CD14-positive monocyte (primary cell): ENCODE data around the gene AAMP. TPM values are rescaled to one million over a fixed set of nuclear protein-coding genes. Genes with fewer than 3 reads are reported as not detected.

Experiments used
- DNase-seq, 3 donors: peaks; one replicate each; pipeline ENCODE4 v3.0.0-alpha.2; 2011 to 2022
- H2AFZ ChIP-seq: 2 replicates; pipeline ENCODE4 v1.6.0; 2012; ENCODE audit warnings: mild to moderate bottlenecking, low read depth, low read length, inconsistent platforms; ENCODE audit not compliant: insufficient read depth, poor library complexity, severe bottlenecking
- H3K27ac ChIP-seq, 2 donors: 1 replicate in 1 of 2; 2 replicates in 1 of 2; pipeline ENCODE4 v1.5.1; 2012 to 2013; ENCODE audit warnings: low read length in 2 of 2, control low read depth in 1 of 2, inconsistent platforms in 1 of 2, low read depth in 1 of 2, mild to moderate bottlenecking in 1 of 2
- H3K27me3 ChIP-seq, 2 donors: one replicate each; pipeline versions ENCODE4 v1.6.0 to v1.6.1; 2011 to 2013; ENCODE audit warnings: low read length in 2 of 2; ENCODE audit not compliant: control insufficient read depth in 2 of 2, insufficient read depth in 2 of 2
- H3K36me3 ChIP-seq, 2 donors: replicated peaks in 1 of 2; 1 replicate in 1 of 2; 2 replicates in 1 of 2; pipeline versions ENCODE4 v1.5.1 to v1.6.1; 2012 to 2013; ENCODE audit warnings: low read length in 2 of 2, control low read depth in 1 of 2, inconsistent platforms in 1 of 2, mild to moderate bottlenecking in 1 of 2; ENCODE audit not compliant: insufficient read depth in 2 of 2, control insufficient read depth in 1 of 2
- H3K4me1 ChIP-seq, 2 donors: 1 replicate in 1 of 2; 2 replicates in 1 of 2; pipeline versions ENCODE4 v1.5.1 to v1.6.1; 2012 to 2013; ENCODE audit warnings: low read length in 2 of 2, control low read depth in 1 of 2, inconsistent platforms in 1 of 2, mild to moderate bottlenecking in 1 of 2, moderate library complexity in 1 of 2; ENCODE audit not compliant: insufficient read depth in 2 of 2, control insufficient read depth in 1 of 2
- H3K4me2 ChIP-seq: replicated peaks from 2 replicates; pipeline ENCODE3; 2012; ENCODE audit warnings: low read length, moderate library complexity, mild to moderate bottlenecking; ENCODE audit not compliant: poor library complexity, severe bottlenecking; ENCODE audit errors: extremely low read depth
- H3K4me3 ChIP-seq, 3 experiments: fragments of 200-600 bp in 1 of 3; sonication (generic) in 1 of 3; replicated peaks in 1 of 3; 1 replicate in 2 of 3; 2 replicates in 1 of 3; pipeline ENCODE4 v1.5.1; 2011 to 2013; ENCODE audit warnings: low read length in 3 of 3, mild to moderate bottlenecking in 3 of 3, control low read depth in 2 of 3, low read depth in 2 of 3, inconsistent platforms in 1 of 3, moderate library complexity in 1 of 3
- H3K79me2 ChIP-seq: 2 replicates; pipeline ENCODE4 v1.6.0; 2012; ENCODE audit warnings: mild to moderate bottlenecking, control low read depth, inconsistent platforms, low read length, moderate library complexity; ENCODE audit not compliant: insufficient read depth
- H3K9ac ChIP-seq: 2 replicates; pipeline ENCODE4 v1.6.0; 2017; ENCODE audit warnings: low read length, mild to moderate bottlenecking; ENCODE audit not compliant: insufficient read depth, poor library complexity, severe bottlenecking
- H3K9me3 ChIP-seq, 2 donors: replicated peaks in 1 of 2; 1 replicate in 1 of 2; 2 replicates in 1 of 2; pipeline versions ENCODE4 v1.5.1 to v1.6.1; 2012 to 2013; ENCODE audit warnings: low read length in 2 of 2, control low read depth in 1 of 2; ENCODE audit not compliant: control insufficient read depth in 1 of 2, insufficient read depth in 1 of 2
- H4K20me1 ChIP-seq: 2 replicates; pipeline ENCODE4 v1.6.0; 2012; ENCODE audit warnings: mild to moderate bottlenecking, low read length, control low read depth, moderate library complexity; ENCODE audit not compliant: insufficient read depth
- H3K27ac Mint-ChIP-seq, 7 donors: one replicate each; pipeline ENCODE4 v1.8.0; 2020; ENCODE audit warnings: mild to moderate bottlenecking in 7 of 7, mixed read lengths in 7 of 7, moderate library complexity in 6 of 7, inconsistent platforms in 2 of 7
- H3K27me3 Mint-ChIP-seq, 3 donors: one replicate each; pipeline ENCODE4 v1.8.0; 2021 to 2022; ENCODE audit warnings: low read depth in 3 of 3, mild to moderate bottlenecking in 3 of 3, mixed read lengths in 3 of 3, moderate library complexity in 3 of 3, inconsistent platforms in 1 of 3
- H3K36me3 Mint-ChIP-seq, 2 donors: one replicate each; pipeline ENCODE4 v1.8.0; 2020; ENCODE audit warnings: mixed read lengths in 2 of 2, inconsistent platforms in 1 of 2, mild to moderate bottlenecking in 1 of 2
- H3K4me1 Mint-ChIP-seq: one replicate; pipeline ENCODE4 v1.8.0; 2020; ENCODE audit warnings: mild to moderate bottlenecking, mixed read lengths
- H3K4me3 Mint-ChIP-seq, 2 donors: one replicate each; pipeline ENCODE4 v1.8.0; 2020; ENCODE audit warnings: mild to moderate bottlenecking in 2 of 2, mixed read lengths in 2 of 2, moderate library complexity in 1 of 2
- H3K9me3 Mint-ChIP-seq, 7 donors: one replicate each; pipeline ENCODE4 v1.8.0; 2020 to 2022; ENCODE audit warnings: mixed read lengths in 7 of 7, mild to moderate bottlenecking in 6 of 7, moderate library complexity in 6 of 7, inconsistent platforms in 2 of 7
- WGBS: methylation state at CpG from one replicate; pipeline ENCODE4 v1.1.5; 2013; ENCODE audit warnings: missing lambda C conversion rate; ENCODE audit not compliant: insufficient coverage; 5-methylcytosine and 5-hydroxymethylcytosine counted together
- intact Hi-C, 2 donors: fragments of 100-400 bp; cut with micrococcal nuclease; formaldehyde crosslinking; loops; one replicate each; pipeline versions ENCODE4 v1.15.0 to v1.15.1; 2023
- polyA plus RNA-seq, 3 donors: library from polyadenylated mRNA; depleted of rRNA in 1 of 3; unstranded in 2 of 3; stranded (reverse) in 1 of 3; fragments of 300-500 nt in 2 of 3; fragments of >200 nt in 1 of 3; fragmentation: Illumina TruSeq in 2 of 3; gene quantifications; 1 replicate in 2 of 3; 2 replicates in 1 of 3; pipeline ENCODE4 v1.2.3, GENCODE V29; 2012 to 2021
- TF ChIP-seq, protein P1 (sequence below): fragments of 200-600 bp; IDR thresholded peaks from one replicate; pipeline ENCODE4 v1.8.0; 2022; ENCODE audit warnings: antibody characterized with exemption, mild to moderate bottlenecking

The AAMP gene
- polyA plus RNA-seq, 3 donors: 90.8 to 108 (median 98.7) TPM

DNA sequence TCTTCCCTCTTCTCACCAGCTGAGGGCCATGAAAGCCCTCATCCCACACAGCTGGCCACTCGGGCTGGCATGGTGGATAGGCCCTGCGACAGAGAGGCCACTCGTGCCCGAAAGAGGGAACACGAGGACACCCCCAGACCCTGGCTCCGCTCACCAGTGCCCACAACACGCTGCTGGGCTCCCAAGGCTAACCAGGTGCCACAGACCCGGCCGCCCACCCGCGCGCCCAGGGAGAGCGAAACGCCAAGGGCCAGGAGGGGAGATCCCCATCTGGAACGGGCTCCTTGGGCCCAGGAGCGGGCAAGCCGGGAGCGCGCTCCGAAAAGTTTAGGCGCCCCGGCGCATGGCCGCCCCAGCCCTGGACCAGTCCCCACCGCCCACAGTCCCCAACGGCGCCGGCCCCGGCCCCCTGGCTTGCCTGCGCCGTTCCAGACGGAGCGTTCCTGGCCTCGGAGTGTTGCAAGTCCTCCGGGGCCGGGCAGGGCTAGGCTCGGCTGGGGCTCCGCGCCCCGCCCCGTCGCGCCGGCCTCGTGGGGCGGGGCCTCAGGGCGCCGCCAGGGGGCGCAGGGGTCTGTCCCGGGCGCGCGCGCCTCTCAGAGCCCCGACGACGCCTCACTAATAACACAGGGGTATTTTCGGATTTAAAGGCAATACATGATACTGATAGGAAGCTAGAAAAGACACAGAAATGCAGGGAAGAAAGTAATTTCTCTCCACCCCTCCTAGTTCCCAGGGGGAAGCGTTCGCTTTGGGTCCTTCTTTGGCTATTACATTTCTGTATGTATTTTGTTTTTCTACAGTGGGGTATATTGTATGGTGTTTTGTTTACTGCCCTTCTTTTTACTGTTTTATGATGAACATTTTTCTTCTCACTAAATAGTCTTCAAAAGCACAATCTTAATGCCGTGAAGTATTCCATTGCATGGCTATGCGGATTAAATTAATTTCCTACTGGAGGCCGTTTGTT, 22.4 kb upstream of the AAMP start, which contains the start of gene TMBIM1:
TMBIM1 (minus strand) TSS at position 456 of the 967 bp plus-strand sequence. CDS start 10,362 bp downstream, outside the sequence.
- Histone ChIP-seq H3K27ac (peak within 1 kb of the TSS; percentile 94 to 96), H3K9me3 (no peaks in the 10 kb centered on the region), H3K4me1 (peaks cover 65 to 74% of the 10 kb centered on the region in 2 donors), H3K9ac (peak within 1 kb of the TSS; percentile 95), H3K27me3 (no peaks in the 10 kb centered on the region), H3K4me2 (peak within 1 kb of the TSS; percentile 95), H2AFZ (peak within 1 kb of the TSS; percentile 60), H3K4me3 (peak within 1 kb of the TSS; percentile 70 to 90 (median 83)), H4K20me1 (peaks cover 19% of the 10 kb centered on the region), H3K36me3 (no peaks in the 10 kb centered on the region), H3K79me2 (peaks cover 50% of the 10 kb centered on the region)
- Mint-ChIP-seq H3K4me1 (peaks cover 64% of the 10 kb centered on the region), H3K9me3 (peaks cover 0 to 3% (median 0%) of the 10 kb centered on the region in 7 donors), H3K36me3 (peaks cover 4 to 16% of the 10 kb centered on the region in 2 donors), H3K4me3 (peak within 1 kb of the TSS; percentile 92 to 97), H3K27ac (peak within 1 kb of the TSS; percentile 96 to 99 (median 98)), H3K27me3 (peaks cover 0 to 2% (median 0%) of the 10 kb centered on the region in 3 donors)
- DNase-seq: peak; percentile 71 to 84 (median 83)
- TF ChIP-seq, protein P1, sequence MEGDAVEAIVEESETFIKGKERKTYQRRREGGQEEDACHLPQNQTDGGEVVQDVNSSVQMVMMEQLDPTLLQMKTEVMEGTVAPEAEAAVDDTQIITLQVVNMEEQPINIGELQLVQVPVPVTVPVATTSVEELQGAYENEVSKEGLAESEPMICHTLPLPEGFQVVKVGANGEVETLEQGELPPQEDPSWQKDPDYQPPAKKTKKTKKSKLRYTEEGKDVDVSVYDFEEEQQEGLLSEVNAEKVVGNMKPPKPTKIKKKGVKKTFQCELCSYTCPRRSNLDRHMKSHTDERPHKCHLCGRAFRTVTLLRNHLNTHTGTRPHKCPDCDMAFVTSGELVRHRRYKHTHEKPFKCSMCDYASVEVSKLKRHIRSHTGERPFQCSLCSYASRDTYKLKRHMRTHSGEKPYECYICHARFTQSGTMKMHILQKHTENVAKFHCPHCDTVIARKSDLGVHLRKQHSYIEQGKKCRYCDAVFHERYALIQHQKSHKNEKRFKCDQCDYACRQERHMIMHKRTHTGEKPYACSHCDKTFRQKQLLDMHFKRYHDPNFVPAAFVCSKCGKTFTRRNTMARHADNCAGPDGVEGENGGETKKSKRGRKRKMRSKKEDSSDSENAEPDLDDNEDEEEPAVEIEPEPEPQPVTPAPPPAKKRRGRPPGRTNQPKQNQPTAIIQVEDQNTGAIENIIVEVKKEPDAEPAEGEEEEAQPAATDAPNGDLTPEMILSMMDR: peak; percentile 98
- WGBS: 2% methylated on average over 48 of the region's 63 CpGs
- intact Hi-C loops: loop anchor here in 1 of 2 donors (5.0 kb wide), 2 partner anchors 90 to 105 kb away; partner anchors contain the start of genes CTDSP1 and SLC11A1

DNA sequence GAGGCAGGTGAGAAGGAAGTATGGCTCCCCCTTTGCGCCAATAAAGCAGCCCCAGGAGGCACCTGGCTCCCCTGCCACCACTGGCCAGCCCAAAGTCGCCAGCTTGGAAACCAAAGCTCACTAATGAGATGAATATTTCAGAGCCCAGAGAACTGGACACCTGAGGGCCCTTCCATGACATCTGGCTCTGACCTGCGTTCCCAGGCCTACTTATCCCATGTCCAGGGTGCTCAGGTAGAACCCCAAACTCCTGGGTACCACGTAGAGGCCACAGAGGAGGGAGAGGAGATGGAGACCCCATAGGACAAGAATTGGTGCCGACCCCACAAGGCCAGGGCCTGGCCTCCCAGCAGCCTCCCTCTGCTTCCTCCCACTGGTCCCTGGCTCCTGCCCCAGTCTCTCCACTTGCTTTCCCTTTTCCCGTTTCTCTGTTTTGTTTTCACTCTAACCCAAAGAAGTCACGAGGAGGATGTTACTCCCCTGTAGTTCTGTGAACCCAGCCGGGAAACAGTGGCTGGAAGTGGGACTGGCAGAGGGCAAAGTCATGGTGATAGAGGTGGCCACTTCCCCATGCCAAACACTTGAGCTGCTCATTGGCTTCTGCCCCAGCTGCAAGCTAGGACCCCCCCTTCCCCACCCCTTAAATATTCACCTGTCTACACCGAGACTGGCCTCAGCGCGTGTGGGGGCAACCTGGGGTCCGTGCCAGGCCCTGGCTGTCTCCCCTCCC, 21.5 kb upstream of the AAMP start:
- Histone ChIP-seq H3K79me2 (peaks cover 57% of the 10 kb centered on the region), H3K27me3 (no peaks in the 10 kb centered on the region), H3K9me3 (no peaks in the 10 kb centered on the region), H3K4me1 (peaks cover 73 to 82% of the 10 kb centered on the region in 2 donors), H3K27ac (peak overlapping the region; percentile 94 to 96), H3K36me3 (no peaks in the 10 kb centered on the region), H4K20me1 (peaks cover 21% of the 10 kb centered on the region), H2AFZ (peak overlapping the region; percentile 60), H3K9ac (peak overlapping the region; percentile 95), H3K4me2 (peak overlapping the region; percentile 95), H3K4me3 (peak overlapping the region; percentile 70 to 90 (median 83))
- DNase-seq: peak; percentile 49 to 73 (median 64)
- peak overlapping the region; percentile 96 to 99 (median 98) for H3K27ac Mint-ChIP-seq
- H3K4me1 Mint-ChIP-seq: peaks cover 73% of the 10 kb centered on the region
- peaks cover 0 to 2% (median 0%) of the 10 kb centered on the region in 3 donors for H3K27me3 Mint-ChIP-seq
- peaks cover 4 to 16% of the 10 kb centered on the region in 2 donors for H3K36me3 Mint-ChIP-seq
- peak overlapping the region; percentile 92 to 97 for H3K4me3 Mint-ChIP-seq
- TF ChIP-seq, protein P1: no peak
- intact Hi-C loops: loop anchor here (2.0 to 5.0 kb wide), 3 partner anchors 91 to 107 kb away; partner anchors contain the start of genes CTDSP1 (in 2 of the 2) and SLC11A1 (in 1 of the 2)
- 13% methylated on average over 5 of the region's 12 CpGs for WGBS
- peaks cover 0 to 4% (median 0%) of the 10 kb centered on the region in 7 donors for H3K9me3 Mint-ChIP-seq
